ENCODE data around the gene KLF16. TPM values are rescaled to one million over a fixed set of nuclear protein-coding genes. Genes with fewer than 3 reads are reported as not detected.
A peak's percentile ranks its signal among the peaks of the same experiment; 100 is the strongest.

Gene KLF16
- total RNA-seq, 1 donor from 2014 or later: 13.2 TPM

GRCh38 chr19:1863638-1864479, 480 bp upstream of the KLF16 start:
- DNase-seq (ENCODE audit: low spot score, unreplicated experiment): peak; percentile 89
- Mint-ChIP-seq H3K4me1 (ENCODE audit: low read depth) (peaks cover 8% of the 10 kb centered on the region), H3K27ac (no peak overlapping the region), H3K9me3 (ENCODE audit: low read depth) (no peaks in the 10 kb centered on the region), H3K36me3 (ENCODE audit: insufficient read depth) (no peaks in the 10 kb centered on the region), H3K27me3 (peaks cover 21% of the 10 kb centered on the region), H3K4me3 (ENCODE audit: low read depth) (peak overlapping the region; percentile 76)
- TF ChIP-seq CTCF (IDR thresholded peaks at IDR 0.05; ENCODE audit: unreplicated experiment): no peak

GRCh38 chr19:1862424-1863327, 703 bp downstream of the KLF16 start:
- no peak for TF ChIP-seq CTCF (IDR thresholded peaks at IDR 0.05; ENCODE audit: unreplicated experiment)
- H3K36me3 Mint-ChIP-seq (ENCODE audit: insufficient read depth): no peaks in the 10 kb centered on the region
- DNase-seq (ENCODE audit: low spot score, unreplicated experiment): no peak
- peak overlapping the region; percentile 59 for H3K27ac Mint-ChIP-seq
- H3K9me3 Mint-ChIP-seq (ENCODE audit: low read depth): no peaks in the 10 kb centered on the region
- peaks cover 8% of the 10 kb centered on the region for H3K4me1 Mint-ChIP-seq (ENCODE audit: low read depth)
- H3K4me3 Mint-ChIP-seq (ENCODE audit: low read depth): peak overlapping the region; percentile 82
- peaks cover 21% of the 10 kb centered on the region for H3K27me3 Mint-ChIP-seq

GRCh38 chr19:1862068-1862423, 1.3 kb downstream of the KLF16 start:
- H3K4me3 Mint-ChIP-seq (ENCODE audit: low read depth): peak overlapping the region; percentile 82
- no peaks in the 10 kb centered on the region for H3K36me3 Mint-ChIP-seq (ENCODE audit: insufficient read depth)
- peak overlapping the region; percentile 59 for H3K27ac Mint-ChIP-seq
- no peak for TF ChIP-seq CTCF (IDR thresholded peaks at IDR 0.05; ENCODE audit: unreplicated experiment)
- no peaks in the 10 kb centered on the region for H3K9me3 Mint-ChIP-seq (ENCODE audit: low read depth)
- DNase-seq (ENCODE audit: low spot score, unreplicated experiment): no peak
- peaks cover 10% of the 10 kb centered on the region for H3K4me1 Mint-ChIP-seq (ENCODE audit: low read depth)
- peaks cover 21% of the 10 kb centered on the region for H3K27me3 Mint-ChIP-seq

- Mint-ChIP-seq H3K9me3 (ENCODE audit: low read depth) (no peaks in the 10 kb centered on the region), H3K27me3 (peaks cover 21% of the 10 kb centered on the region), H3K4me3 (ENCODE audit: low read depth) (peak overlapping the region; percentile 82), H3K27ac (no peak overlapping the region), H3K4me1 (ENCODE audit: low read depth) (peaks cover 10% of the 10 kb centered on the region), H3K36me3 (ENCODE audit: insufficient read depth) (no peaks in the 10 kb centered on the region)
- TF ChIP-seq CTCF (IDR thresholded peaks at IDR 0.05; ENCODE audit: unreplicated experiment): no peak
- DNase-seq (ENCODE audit: low spot score, unreplicated experiment): no peak
Measured at GRCh38 chr19:1861599-1862031, 1.8 kb downstream of the KLF16 start.

Measured in progenitor cell of endocrine pancreas (in vitro differentiated cells).